ENCODE measurements around the gene TRIM39. TPM values are rescaled to one million over a fixed set of nuclear protein-coding genes. Genes with fewer than 3 reads are reported as not detected.
"Not testable (repeated sequence)": the region's sequence is repeated elsewhere in the genome, so short reads cannot be mapped to it uniquely, and the experiment has no call there.

Gene TRIM39
- total RNA-seq, 1 donor from 2014 or later: 14.2 TPM

- DNase-seq (ENCODE audit: low spot score): peak; percentile 16
- Mint-ChIP-seq H3K27me3 (ENCODE audit: insufficient read depth) (peaks cover 73% of the 10 kb centered on the region), H3K4me1 (ENCODE audit: low read depth) (peaks cover 10% of the 10 kb centered on the region), H3K27ac (no peak overlapping the region), H3K4me3 (peak overlapping the region; percentile 82), H3K9me3 (no peaks in the 10 kb centered on the region), H3K36me3 (ENCODE audit: low read depth) (no peaks in the 10 kb centered on the region)
- intact Hi-C loops (cut with micrococcal nuclease): loop anchor here (1.0 to 5.0 kb wide), 3 partner anchors 39 to 109 kb away; no protein-coding TSS in a partner anchor
Observed at GRCh38 chr6:30357678-30358540, 31.2 kb downstream of the TRIM39 start.

GRCh38 chr6:30359276-30359675 lies 32.5 kb downstream of the TRIM39 start:
- no peaks in the 10 kb centered on the region for H3K9me3 Mint-ChIP-seq
- intact Hi-C loops (cut with micrococcal nuclease): loop anchor here (5.0 kb wide), 1 partner anchor 108 kb away; no protein-coding TSS in a partner anchor
- H3K27ac Mint-ChIP-seq: no peak overlapping the region
- no peak overlapping the region for H3K4me3 Mint-ChIP-seq
- DNase-seq (ENCODE audit: low spot score): no peak
- H3K36me3 Mint-ChIP-seq (ENCODE audit: low read depth): no peaks in the 10 kb centered on the region
- H3K27me3 Mint-ChIP-seq (ENCODE audit: insufficient read depth): peaks cover 76% of the 10 kb centered on the region
- peaks cover 10% of the 10 kb centered on the region for H3K4me1 Mint-ChIP-seq (ENCODE audit: low read depth)

GRCh38 chr6:30360139-30360538 lies 33.4 kb downstream of the TRIM39 start:
- H3K4me1 Mint-ChIP-seq (ENCODE audit: low read depth): peaks cover 10% of the 10 kb centered on the region
- no peak overlapping the region for H3K27ac Mint-ChIP-seq
- DNase-seq (ENCODE audit: low spot score): no peak
- intact Hi-C loops (cut with micrococcal nuclease): no loop called here
- no peak overlapping the region for H3K4me3 Mint-ChIP-seq
- H3K9me3 Mint-ChIP-seq: no peaks in the 10 kb centered on the region
- H3K27me3 Mint-ChIP-seq (ENCODE audit: insufficient read depth): peaks cover 77% of the 10 kb centered on the region
- H3K36me3 Mint-ChIP-seq (ENCODE audit: low read depth): no peaks in the 10 kb centered on the region

GRCh38 chr6:30361661-30362060 lies 34.9 kb downstream of the TRIM39 start:
- intact Hi-C loops (cut with micrococcal nuclease): no loop called here
- no peaks in the 10 kb centered on the region for H3K36me3 Mint-ChIP-seq (ENCODE audit: low read depth)
- no peak overlapping the region for H3K4me3 Mint-ChIP-seq
- DNase-seq (ENCODE audit: low spot score): no peak
- peaks cover 10% of the 10 kb centered on the region for H3K4me1 Mint-ChIP-seq (ENCODE audit: low read depth)
- H3K9me3 Mint-ChIP-seq: no peaks in the 10 kb centered on the region
- H3K27me3 Mint-ChIP-seq (ENCODE audit: insufficient read depth): peaks cover 82% of the 10 kb centered on the region
- no peak overlapping the region for H3K27ac Mint-ChIP-seq

- Mint-ChIP-seq H3K36me3 (ENCODE audit: low read depth) (no peaks in the 10 kb centered on the region), H3K27ac (no peak overlapping the region), H3K9me3 (no peaks in the 10 kb centered on the region), H3K27me3 (ENCODE audit: insufficient read depth) (peaks cover 77% of the 10 kb centered on the region), H3K4me3 (no peak overlapping the region), H3K4me1 (ENCODE audit: low read depth) (no peaks in the 10 kb centered on the region)
- intact Hi-C loops (cut with micrococcal nuclease): no loop called here
- no peak for DNase-seq (ENCODE audit: low spot score)
Observed at GRCh38 chr6:30363459-30363858, 36.7 kb downstream of the TRIM39 start.

GRCh38 chr6:30364591-30364990 lies 37.9 kb downstream of the TRIM39 start:
- Mint-ChIP-seq H3K27ac (no peak overlapping the region), H3K36me3 (ENCODE audit: low read depth) (no peaks in the 10 kb centered on the region), H3K4me1 (ENCODE audit: low read depth) (no peaks in the 10 kb centered on the region), H3K4me3 (no peak overlapping the region), H3K27me3 (ENCODE audit: insufficient read depth) (peaks cover 78% of the 10 kb centered on the region), H3K9me3 (no peaks in the 10 kb centered on the region)
- DNase-seq (ENCODE audit: low spot score): no peak
- intact Hi-C loops (cut with micrococcal nuclease): no loop called here

- intact Hi-C loops (cut with micrococcal nuclease); H3K27ac Mint-ChIP-seq; H3K4me1 Mint-ChIP-seq (ENCODE audit: low read depth); H3K9me3 Mint-ChIP-seq; H3K4me3 Mint-ChIP-seq; DNase-seq (ENCODE audit: low spot score); H3K36me3 Mint-ChIP-seq (ENCODE audit: low read depth): not testable (repeated sequence)
- peaks cover 52% of the 10 kb centered on the region for H3K27me3 Mint-ChIP-seq (ENCODE audit: insufficient read depth)
Observed at GRCh38 chr6:30369280-30369679, 42.6 kb downstream of the TRIM39 start.

- Mint-ChIP-seq H3K9me3 (no peaks in the 10 kb centered on the region), H3K27me3 (ENCODE audit: insufficient read depth) (peaks cover 44% of the 10 kb centered on the region), H3K27ac (no peak overlapping the region), H3K4me3 (no peak overlapping the region), H3K4me1 (ENCODE audit: low read depth) (no peaks in the 10 kb centered on the region), H3K36me3 (ENCODE audit: low read depth) (no peaks in the 10 kb centered on the region)
- no peak for DNase-seq (ENCODE audit: low spot score)
- intact Hi-C loops (cut with micrococcal nuclease): no loop called here
Observed at GRCh38 chr6:30378290-30378937, 51.7 kb downstream of the TRIM39 start.

GRCh38 chr6:30380464-30380863 lies 53.7 kb downstream of the TRIM39 start:
- no peak for DNase-seq (ENCODE audit: low spot score)
- Mint-ChIP-seq H3K27me3 (ENCODE audit: insufficient read depth) (peaks cover 49% of the 10 kb centered on the region), H3K4me3 (no peak overlapping the region), H3K9me3 (no peaks in the 10 kb centered on the region), H3K36me3 (ENCODE audit: low read depth) (no peaks in the 10 kb centered on the region), H3K27ac (no peak overlapping the region), H3K4me1 (ENCODE audit: low read depth) (no peaks in the 10 kb centered on the region)
- intact Hi-C loops (cut with micrococcal nuclease): no loop called here

GRCh38 chr6:30386166-30386565 lies 59.4 kb downstream of the TRIM39 start:
- Mint-ChIP-seq H3K36me3 (ENCODE audit: low read depth) (no peaks in the 10 kb centered on the region), H3K27ac (no peak overlapping the region), H3K9me3 (no peaks in the 10 kb centered on the region), H3K4me1 (ENCODE audit: low read depth) (peaks cover 1% of the 10 kb centered on the region), H3K4me3 (no peak overlapping the region), H3K27me3 (ENCODE audit: insufficient read depth) (peaks cover 77% of the 10 kb centered on the region)
- intact Hi-C loops (cut with micrococcal nuclease): no loop called here
- DNase-seq (ENCODE audit: low spot score): no peak

- Mint-ChIP-seq H3K27me3 (ENCODE audit: insufficient read depth) (peaks cover 81% of the 10 kb centered on the region), H3K4me1 (ENCODE audit: low read depth) (peaks cover 5% of the 10 kb centered on the region), H3K36me3 (ENCODE audit: low read depth) (no peaks in the 10 kb centered on the region), H3K27ac (no peak overlapping the region), H3K9me3 (no peaks in the 10 kb centered on the region), H3K4me3 (no peak overlapping the region)
- intact Hi-C loops (cut with micrococcal nuclease): no loop called here
- no peak for DNase-seq (ENCODE audit: low spot score)
Observed at GRCh38 chr6:30391240-30391639, 64.5 kb downstream of the TRIM39 start.
